Endothelial cell of hepatic sinusoid (primary cell): ENCODE measurements around the gene PNPT1.
"Not testable (repeated sequence)": the region's sequence is repeated elsewhere in the genome, so short reads cannot be mapped to it uniquely, and the experiment has no call there.

ENCODE experiments used
- in situ Hi-C: cut with HindIII; loops from 2 replicates; pipeline ENCODE4 v1.10.0; 2017; ENCODE audit warnings: low sequenced_read_pairs

PNPT1 gene

GRCh38 chr2:55693181-55694125 is at the start of gene PNPT1:
PNPT1 (minus strand) TSS chr2:55693844; CDS start chr2:55693823, 21 bp downstream.
- in situ Hi-C loops = no loop called here

GRCh38 chr2:55742996-55743395 is 49.4 kb upstream of the PNPT1 start:
- in situ Hi-C loops = no loop called here

- in situ Hi-C loops = not testable (repeated sequence)
These were observed 42.4 kb upstream of the PNPT1 start for GRCh38 chr2:55736019-55736536.

GRCh38 chr2:55734726-55735125 is 41.1 kb upstream of the PNPT1 start:
- in situ Hi-C loops = no loop called here

- in situ Hi-C loops = no loop called here
These were observed 39.7 kb upstream of the PNPT1 start for GRCh38 chr2:55733335-55733734.

GRCh38 chr2:55732854-55733253 is 39.2 kb upstream of the PNPT1 start:
- in situ Hi-C loops = no loop called here

GRCh38 chr2:55729136-55729685 is 35.6 kb upstream of the PNPT1 start:
- in situ Hi-C loops = no loop called here

- in situ Hi-C loops = no loop called here
These were observed 28.1 kb upstream of the PNPT1 start for GRCh38 chr2:55721596-55722215.

GRCh38 chr2:55720417-55720816 is 26.8 kb upstream of the PNPT1 start:
- in situ Hi-C loops = no loop called here

- in situ Hi-C loops = loop anchor here (5.0 kb wide), 1 partner anchor 62 kb away; no protein-coding TSS in a partner anchor
These were observed 26.2 kb upstream of the PNPT1 start for GRCh38 chr2:55719852-55720251.

- in situ Hi-C loops = loop anchor here (5.0 kb wide), 1 partner anchor 64 kb away; no protein-coding TSS in a partner anchor
These were observed 24.7 kb upstream of the PNPT1 start for GRCh38 chr2:55718165-55719008.

- in situ Hi-C loops = loop anchor here (5.0 kb wide), 1 partner anchor 67 kb away; no protein-coding TSS in a partner anchor
These were observed 22.0 kb upstream of the PNPT1 start for GRCh38 chr2:55715626-55716025.

GRCh38 chr2:55715178-55715577 is 21.5 kb upstream of the PNPT1 start:
- in situ Hi-C loops = loop anchor here (5.0 kb wide), 1 partner anchor 67 kb away; no protein-coding TSS in a partner anchor

- in situ Hi-C loops = no loop called here
These were observed 18.9 kb upstream of the PNPT1 start for GRCh38 chr2:55712477-55713060.

GRCh38 chr2:55710025-55710424 is 16.4 kb upstream of the PNPT1 start:
- in situ Hi-C loops = no loop called here

- in situ Hi-C loops = no loop called here
These were observed 14.1 kb upstream of the PNPT1 start for GRCh38 chr2:55707751-55708150.

GRCh38 chr2:55706258-55706657 is 12.6 kb upstream of the PNPT1 start:
- in situ Hi-C loops = not testable (repeated sequence)

GRCh38 chr2:55705027-55705653 is 11.5 kb upstream of the PNPT1 start:
- in situ Hi-C loops = no loop called here

- in situ Hi-C loops = no loop called here
These were observed 9.7 kb upstream of the PNPT1 start for GRCh38 chr2:55703350-55703749.

- in situ Hi-C loops = not testable (repeated sequence)
These were observed 904 bp downstream of the PNPT1 start for GRCh38 chr2:55692740-55693139.
